NAMALWA (cell line): ENCODE data around the gene AKAP6.

ENCODE experiments used
- DNase-seq: peaks from one replicate; pipeline ENCODE4 v3.0.0-alpha.2; 2015; ENCODE audit warnings: low spot score

The AKAP6 gene

DNA sequence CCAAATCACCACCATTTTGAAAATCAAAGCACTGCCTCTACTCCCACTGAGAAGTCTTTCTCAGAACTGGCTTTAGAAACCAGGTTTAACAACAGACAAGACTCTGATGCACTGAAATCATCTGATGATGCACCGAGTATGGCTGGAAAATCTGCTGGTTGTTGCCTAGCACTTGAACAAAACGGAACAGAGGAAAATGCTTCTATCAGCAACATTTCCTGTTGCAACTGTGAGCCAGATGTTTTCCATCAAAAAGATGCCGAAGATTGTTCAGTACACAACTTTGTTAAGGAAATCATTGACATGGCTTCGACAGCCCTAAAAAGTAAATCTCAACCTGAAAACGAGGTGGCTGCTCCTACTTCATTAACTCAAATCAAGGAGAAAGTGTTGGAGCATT, 494.6 kb downstream of the AKAP6 start:
- no peak for DNase-seq

GRCh38 chr14:32824195-32824594, 495.1 kb downstream of the AKAP6 start:
- DNase-seq: no peak

DNA sequence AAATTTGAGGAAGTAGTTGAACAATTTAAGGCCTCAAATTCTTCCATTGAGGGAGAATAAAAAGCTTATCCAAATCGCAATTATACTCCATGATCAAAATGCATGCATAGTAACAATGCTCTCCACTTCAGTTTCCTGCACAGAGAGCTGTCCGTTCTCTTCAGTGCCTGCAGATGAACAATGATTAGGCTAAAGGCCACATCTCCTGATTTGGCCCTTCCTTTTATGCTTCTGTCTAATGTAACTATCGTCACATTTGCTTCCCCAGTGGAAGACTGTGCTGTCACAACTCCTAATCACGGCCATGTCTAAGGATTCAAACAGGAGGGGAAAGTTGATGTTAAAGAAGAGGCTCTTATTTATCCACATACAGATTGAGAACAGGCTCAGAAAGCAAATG, 496.0 kb downstream of the AKAP6 start:
- DNase-seq: no peak

DNA sequence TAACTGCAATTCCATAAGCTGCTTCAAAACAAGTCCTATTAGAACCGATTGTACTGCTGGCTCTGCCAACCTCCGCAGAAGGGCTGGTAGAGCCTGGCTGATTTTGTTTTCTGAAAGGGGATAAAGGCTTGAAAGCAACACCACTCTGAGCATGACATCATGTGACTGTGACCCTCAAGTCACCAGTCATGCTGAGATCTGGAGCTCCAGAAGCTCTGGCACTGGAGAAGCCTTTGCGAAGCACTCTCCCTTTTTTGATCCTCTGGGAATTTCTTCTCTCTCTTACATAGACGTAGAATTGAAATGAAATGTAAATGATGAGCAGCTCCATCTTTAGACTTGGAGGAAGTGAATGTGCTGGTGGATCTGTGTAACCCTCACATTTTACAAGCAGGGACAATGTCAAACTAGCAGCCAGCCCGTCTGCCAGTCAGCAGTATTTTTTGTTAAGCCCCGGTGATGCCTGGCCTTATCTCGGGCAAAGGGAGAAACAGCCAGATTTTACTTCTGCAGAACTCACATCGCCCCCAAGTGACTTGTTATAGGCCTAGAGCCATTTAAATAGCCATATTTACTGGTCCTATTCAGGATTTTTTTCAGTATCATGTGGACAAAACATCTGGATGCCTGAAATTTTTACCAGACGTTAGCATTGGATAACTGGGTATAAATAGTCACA, 497.4 kb downstream of the AKAP6 start:
- DNase-seq: no peak

DNA sequence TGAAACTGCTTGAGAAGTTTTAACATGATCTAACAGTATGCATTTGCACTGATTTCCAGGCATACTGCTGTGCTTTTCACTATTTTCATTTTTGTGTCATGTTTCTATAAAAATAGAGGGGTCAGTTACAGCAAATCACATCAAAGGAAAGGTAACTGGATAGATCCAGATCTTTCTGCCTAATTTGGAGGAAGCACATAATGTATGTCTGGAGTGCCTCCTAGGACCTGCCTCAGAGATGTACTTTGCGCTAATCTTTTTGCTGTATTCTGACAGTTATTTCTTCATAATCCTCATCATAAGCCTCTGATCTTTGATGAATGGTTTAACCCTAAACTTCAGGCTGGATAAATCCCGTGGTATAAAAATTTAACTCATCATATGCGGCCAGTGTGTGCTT, 498.4 kb downstream of the AKAP6 start:
- no peak for DNase-seq

GRCh38 chr14:32835924-32836323, 506.8 kb downstream of the AKAP6 start:
- no peak for DNase-seq

- no peak for DNase-seq
These were observed 512.6 kb downstream of the AKAP6 start for GRCh38 chr14:32841698-32842097.

GRCh38 chr14:32846821-32847365, 517.8 kb downstream of the AKAP6 start:
- no peak for DNase-seq

GRCh38 chr14:32847867-32848266, 518.8 kb downstream of the AKAP6 start:
- no peak for DNase-seq

GRCh38 chr14:32865827-32866376, 536.8 kb downstream of the AKAP6 start:
- DNase-seq: no peak

DNA sequence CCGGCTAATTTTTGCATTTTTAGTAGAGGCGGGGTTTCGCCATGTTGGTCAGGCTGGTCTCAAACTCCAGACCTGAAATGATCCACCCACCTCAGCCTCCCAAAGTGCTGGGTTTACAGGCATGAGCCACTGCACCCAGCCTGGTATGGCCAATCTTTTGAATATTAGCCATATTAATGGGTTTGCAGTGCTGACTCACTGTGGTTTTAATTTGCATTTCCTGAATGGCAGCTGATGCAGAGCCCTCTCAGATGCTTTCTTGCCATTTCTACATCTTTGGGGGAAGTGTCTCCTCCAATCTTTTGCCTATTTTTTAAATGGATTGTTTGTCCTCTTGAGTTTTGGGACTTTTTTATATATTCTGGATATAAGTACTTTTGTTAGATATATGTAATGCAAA, 554.1 kb downstream of the AKAP6 start:
- no peak for DNase-seq
